IMR-90 (cell line): Measurements from ENCODE around the gene BMPER. TPM values are rescaled to one million over a fixed set of nuclear protein-coding genes. Genes with fewer than 3 reads are reported as not detected.

Experiments used
- ATAC-seq: fragments of 200-7000 bp; cut with Tn5 transposase; 2 replicates; pipeline ENCODE4 v1.9.1; 2020; ENCODE audit warnings: low read depth, mild to moderate bottlenecking, moderate library complexity
- BruUV-seq: library from RNA; stranded (reverse); fragments of 400-500 nt; replicated peaks from 2 replicates; lab custom pipeline; 2021; lab: Mats Ljungman, UMichigan
- CTCF ChIA-PET: fragments of 300-600 bp; formaldehyde crosslinking; extraction: SDS; loops from one replicate; lab custom pipeline; 2021; ENCODE audit warnings: antibody characterized with exemption; lab: Yijun Ruan, JAX
- POLR2A ChIA-PET: fragments of 300-600 bp; sonication (Branson Sonifier 250); formaldehyde crosslinking; loops from one replicate; lab custom pipeline; 2022; ENCODE audit warnings: antibody characterized with exemption; ENCODE audit not compliant: unreplicated experiment; lab: Charles Lee
- DNase-seq: peaks from one replicate; pipeline ENCODE4 v3.0.0; 2013
- H2AFZ ChIP-seq: replicated peaks from 2 replicates; pipeline ENCODE3; 2013; ENCODE audit warnings: low read length, mild to moderate bottlenecking; ENCODE audit not compliant: poor library complexity
- H2AK5ac ChIP-seq: 2 replicates; pipeline ENCODE4 v1.6.1; 2013; ENCODE audit warnings: low read depth, low read length, inconsistent platforms
- H2AK9ac ChIP-seq: replicated peaks from 2 replicates; pipeline ENCODE3; 2013; ENCODE audit warnings: mild to moderate bottlenecking, low read depth, low read length, moderate library complexity; ENCODE audit not compliant: poor library complexity
- H2BK120ac ChIP-seq: 2 replicates; pipeline ENCODE4 v1.6.1; 2013; ENCODE audit warnings: low read depth, low read length, inconsistent platforms
- H2BK15ac ChIP-seq: 3 replicates; pipeline ENCODE4 v1.6.1; 2013; ENCODE audit warnings: low read depth, low read length, inconsistent platforms
- H2BK20ac ChIP-seq: 2 replicates; pipeline ENCODE4 v1.6.1; 2013; ENCODE audit warnings: low read depth, mild to moderate bottlenecking, inconsistent platforms, low read length, moderate library complexity
- H2BK5ac ChIP-seq: 2 replicates; pipeline ENCODE4 v1.6.1; 2013; ENCODE audit warnings: mild to moderate bottlenecking, low read depth, low read length, inconsistent platforms; ENCODE audit not compliant: poor library complexity, severe bottlenecking
- H3K14ac ChIP-seq: replicated peaks from 2 replicates; pipeline ENCODE4 v1.6.1; 2013; ENCODE audit warnings: low read depth, low read length, inconsistent platforms
- H3K18ac ChIP-seq: 2 replicates; pipeline ENCODE4 v1.6.1; 2013; ENCODE audit warnings: low read depth, low read length, control low read depth
- H3K23ac ChIP-seq: 2 replicates; pipeline ENCODE4 v1.6.1; 2013; ENCODE audit warnings: low read depth, low read length, inconsistent platforms
- H3K27ac ChIP-seq: 2 replicates; pipeline ENCODE4 v1.5.1; 2013; ENCODE audit warnings: mild to moderate bottlenecking, control low read depth, low read length; ENCODE audit not compliant: insufficient read depth
- H3K27me3 ChIP-seq: 2 replicates; pipeline ENCODE4 v1.6.1; 2013; ENCODE audit warnings: low read length; ENCODE audit not compliant: control insufficient read depth, insufficient read depth
- H3K36me3 ChIP-seq: 2 replicates; pipeline ENCODE4 v1.6.1; 2013; ENCODE audit warnings: low read length, mixed read lengths; ENCODE audit not compliant: control insufficient read depth, insufficient read depth
- H3K4ac ChIP-seq: 2 replicates; pipeline ENCODE4 v1.6.1; 2013; ENCODE audit warnings: low read depth, low read length, inconsistent platforms
- H3K4me1 ChIP-seq: 2 replicates; pipeline ENCODE4 v1.6.1; 2013; ENCODE audit warnings: low read length, mixed read lengths; ENCODE audit not compliant: control insufficient read depth, insufficient read depth
- H3K4me2 ChIP-seq: 2 replicates; pipeline ENCODE4 v1.6.1; 2013; ENCODE audit warnings: low read depth, mild to moderate bottlenecking, control low read depth, low read length, moderate library complexity
- H3K4me3 ChIP-seq: 2 replicates; pipeline ENCODE4 v1.5.1; 2013; ENCODE audit warnings: low read depth, mild to moderate bottlenecking, control low read depth, low read length, moderate library complexity; ENCODE audit not compliant: insufficient read depth
- H3K56ac ChIP-seq: 2 replicates; pipeline ENCODE4 v1.6.1; 2013; ENCODE audit warnings: low read length, inconsistent platforms; ENCODE audit not compliant: insufficient read depth; ENCODE audit errors: extremely low read depth
- H3K79me1 ChIP-seq, 2 experiments: 2 replicates each; pipeline ENCODE4 v1.6.1; 2013; ENCODE audit warnings: low read length in 2 of 2, inconsistent platforms in 1 of 2, low read depth in 1 of 2
- H3K9ac ChIP-seq: 2 replicates; pipeline ENCODE4 v1.6.1; 2013; ENCODE audit warnings: low read depth, low read length, control low read depth
- H3K9me1 ChIP-seq: 2 replicates; pipeline ENCODE4 v1.6.1; 2013; ENCODE audit warnings: low read length, inconsistent platforms; ENCODE audit not compliant: insufficient read depth
- H3K9me3 ChIP-seq: 2 replicates; pipeline ENCODE4 v1.6.1; 2013; ENCODE audit warnings: low read length; ENCODE audit not compliant: control insufficient read depth, insufficient read depth
- H4K20me1 ChIP-seq: 2 replicates; pipeline ENCODE4 v1.6.1; 2013; ENCODE audit warnings: low read length, inconsistent platforms; ENCODE audit not compliant: insufficient read depth
- H4K5ac ChIP-seq: 2 replicates; pipeline ENCODE4 v1.6.1; 2013; ENCODE audit warnings: mild to moderate bottlenecking, low read depth, low read length, control low read depth
- H4K8ac ChIP-seq, 2 experiments: 2 replicates each; pipeline ENCODE4 v1.6.1; 2013; ENCODE audit warnings: low read depth in 2 of 2, low read length in 2 of 2, control low read depth in 1 of 2, inconsistent platforms in 1 of 2
- H4K91ac ChIP-seq: 2 replicates; pipeline ENCODE4 v1.6.1; 2013; ENCODE audit warnings: low read depth, low read length, inconsistent platforms; ENCODE audit not compliant: insufficient read depth
- BHLHE40 ChIP-seq: fragments of 150-350 bp; IDR thresholded peaks from 2 replicates; pipeline ENCODE4 v1.6.1; 2016; ENCODE audit warnings: mild to moderate bottlenecking, low read depth, low read length
- CHD1 ChIP-seq: IDR thresholded peaks from 2 replicates; pipeline ENCODE4 v1.6.1; 2012; ENCODE audit warnings: low read depth, low read length, improper control_type of control experiment
- FOS ChIP-seq: fragments of 150-350 bp; IDR thresholded peaks from 2 replicates; pipeline ENCODE4 v1.6.1; 2016; ENCODE audit warnings: low read depth, low read length
- MAFK ChIP-seq: IDR thresholded peaks from 2 replicates; pipeline ENCODE4 v1.6.1; 2012; ENCODE audit warnings: low read depth, low read length, improper control_type of control experiment
- MXI1 ChIP-seq: IDR thresholded peaks from 2 replicates; pipeline ENCODE4 v1.6.1; 2012; ENCODE audit warnings: low read depth, mild to moderate bottlenecking, low read length, moderate library complexity, borderline replicate concordance
- NFE2L2 ChIP-seq: fragments of 150-350 bp; IDR thresholded peaks from 2 replicates; pipeline ENCODE4 v1.6.1; 2016; ENCODE audit warnings: low read depth, mild to moderate bottlenecking, low read length
- POLR2A ChIP-seq: IDR thresholded peaks from 2 replicates; pipeline ENCODE4 v1.6.1; 2012; ENCODE audit warnings: mild to moderate bottlenecking, low read depth, low read length
- RAD21 ChIP-seq: IDR thresholded peaks from 2 replicates; pipeline ENCODE4 v1.6.1; 2012; ENCODE audit warnings: low read length, improper control_type of control experiment
- RFX5 ChIP-seq: IDR thresholded peaks from 2 replicates; pipeline ENCODE4 v1.8.0; 2012; ENCODE audit warnings: low read depth, mild to moderate bottlenecking, low read length, moderate library complexity
- WGBS, 2 experiments: methylation state at CpG; one replicate each; pipeline versions ENCODE4 v1.1.5 to v1.1.7; 2013; ENCODE audit warnings: missing lambda C conversion rate in 2 of 2; ENCODE audit not compliant: insufficient read length in 1 of 2; ENCODE audit errors: extremely low coverage in 2 of 2; 5-methylcytosine and 5-hydroxymethylcytosine counted together
- dilution Hi-C: fragments of 300-500 bp; cut with HindIII; formaldehyde crosslinking; loops from one replicate; pipeline ENCODE4 v1.14.3; 2018; ENCODE audit warnings: low sequenced_read_pairs; ENCODE audit not compliant: unreplicated experiment
- in situ Hi-C: fragments of 300-500 bp; cut with MboI; formaldehyde crosslinking; loops from 3 replicates; pipeline ENCODE4 v1.14.3; 2019; ENCODE audit warnings: low sequenced_read_pairs, inconsistent platforms, mixed read lengths
- intact Hi-C: fragments of 100-400 bp; cut with micrococcal nuclease; formaldehyde crosslinking; loops from 2 replicates; pipeline ENCODE4 v1.10.0; 2022
- polyA plus RNA-seq, 3 experiments: library from polyadenylated mRNA; depleted of rRNA; stranded (reverse); fragments of >200 nt; gene quantifications; 2 replicates each; pipeline ENCODE4 v1.2.3, GENCODE V29; 2012; ENCODE audit warnings: low replicate concordance in 1 of 3
- total RNA-seq: library from RNA; depleted of rRNA; stranded (reverse); fragments of >200 nt; gene quantifications from 2 replicates; pipeline ENCODE4 v1.2.3, GENCODE V29; 2012
- TF ChIP-seq, protein P1 (sequence below): fragments of 150-350 bp; IDR thresholded peaks from 2 replicates; pipeline ENCODE4 v1.6.1; 2017; ENCODE audit warnings: mild to moderate bottlenecking, antibody characterized with exemption, low read length, low read depth
- TF ChIP-seq, protein P2 (sequence below): conservative IDR thresholded peaks from 2 replicates; pipeline ENCODE4 v1.5.1; 2012; ENCODE audit warnings: mild to moderate bottlenecking, low read depth, low read length, improper control_type of control experiment

Gene BMPER
- total and polyA plus RNA-seq, 2 of the 4 experiments (the other 2 are of a cell fraction): 6.2 to 7.9 TPM

DNA sequence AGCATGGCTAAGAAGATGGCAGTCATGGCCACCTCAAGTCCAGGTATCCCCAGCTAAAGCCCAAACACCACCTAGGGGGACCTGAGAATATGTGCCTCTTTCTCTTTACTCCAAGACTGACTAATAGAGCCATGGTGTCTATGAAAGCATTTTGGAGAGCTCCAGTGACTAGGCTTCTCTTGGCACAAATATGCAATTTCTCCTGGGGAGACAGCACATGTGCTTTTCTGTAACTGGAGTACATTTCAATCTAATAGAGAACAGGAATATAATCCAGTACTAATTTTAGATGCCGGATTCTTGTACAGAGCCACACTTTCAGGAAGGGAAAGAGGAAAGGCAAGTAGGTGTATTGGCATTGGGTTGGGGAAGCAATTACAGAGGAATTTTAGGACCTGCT lies 260.1 kb downstream of the BMPER start:
- Histone ChIP-seq H2AFZ (no peak overlapping the region), H3K36me3 (no peaks in the 10 kb centered on the region), H3K9me1 (peaks cover 2% of the 10 kb centered on the region; the same call in 1 of the 2 replicates), H2AK9ac (no peak overlapping the region), H3K4me3 (no peak overlapping the region), H3K27ac (no peak overlapping the region), H2BK120ac (peak overlapping the region; percentile 64; the same call in 1 of the 2 replicates), H2AK5ac (no peak overlapping the region; the same call in 1 of the 2 replicates), H3K4me2 (no peak overlapping the region), H4K20me1 (no peaks in the 10 kb centered on the region), H3K56ac (no peak overlapping the region), H3K9ac (no peak overlapping the region), H3K79me1 (no peaks in the 10 kb centered on the region), H3K23ac (no peak overlapping the region), H4K91ac (no peak overlapping the region; the same call in 1 of the 2 replicates), H3K9me3 (0 out of 2 replicates have a peak, but pooled peaks cover 2% of the 10 kb centered on the region), H3K14ac (no peak overlapping the region), H4K5ac (no peak overlapping the region), H3K4ac (no peak overlapping the region), H3K4me1 (peaks cover 4% of the 10 kb centered on the region), H2BK20ac (no peak overlapping the region), H2BK5ac (no peak overlapping the region), H3K27me3 (no peaks in the 10 kb centered on the region), H2BK15ac (no peak overlapping the region; the same call in 2 of the 3 replicates), H3K18ac (no peak overlapping the region), H4K8ac (no peak overlapping the region)
- ChIA-PET POLR2A (no interaction called here), CTCF (interaction anchor here (1.0 to 1.5 kb wide), 2 partner anchors 11 to 31 kb away, joined by 3 read pairs; no protein-coding TSS in a partner anchor)
- TF ChIP-seq NFE2L2: no peak
- TF ChIP-seq, protein P1, sequence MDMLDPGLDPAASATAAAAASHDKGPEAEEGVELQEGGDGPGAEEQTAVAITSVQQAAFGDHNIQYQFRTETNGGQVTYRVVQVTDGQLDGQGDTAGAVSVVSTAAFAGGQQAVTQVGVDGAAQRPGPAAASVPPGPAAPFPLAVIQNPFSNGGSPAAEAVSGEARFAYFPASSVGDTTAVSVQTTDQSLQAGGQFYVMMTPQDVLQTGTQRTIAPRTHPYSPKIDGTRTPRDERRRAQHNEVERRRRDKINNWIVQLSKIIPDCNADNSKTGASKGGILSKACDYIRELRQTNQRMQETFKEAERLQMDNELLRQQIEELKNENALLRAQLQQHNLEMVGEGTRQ: no peak
- TF ChIP-seq RAD21: no peak
- TF ChIP-seq MAFK: no peak
- no peak for TF ChIP-seq FOS
- no peak for TF ChIP-seq RFX5
- TF ChIP-seq MXI1: no peak
- TF ChIP-seq CHD1: no peak
- TF ChIP-seq POLR2A: no peak
- TF ChIP-seq, protein P2, sequence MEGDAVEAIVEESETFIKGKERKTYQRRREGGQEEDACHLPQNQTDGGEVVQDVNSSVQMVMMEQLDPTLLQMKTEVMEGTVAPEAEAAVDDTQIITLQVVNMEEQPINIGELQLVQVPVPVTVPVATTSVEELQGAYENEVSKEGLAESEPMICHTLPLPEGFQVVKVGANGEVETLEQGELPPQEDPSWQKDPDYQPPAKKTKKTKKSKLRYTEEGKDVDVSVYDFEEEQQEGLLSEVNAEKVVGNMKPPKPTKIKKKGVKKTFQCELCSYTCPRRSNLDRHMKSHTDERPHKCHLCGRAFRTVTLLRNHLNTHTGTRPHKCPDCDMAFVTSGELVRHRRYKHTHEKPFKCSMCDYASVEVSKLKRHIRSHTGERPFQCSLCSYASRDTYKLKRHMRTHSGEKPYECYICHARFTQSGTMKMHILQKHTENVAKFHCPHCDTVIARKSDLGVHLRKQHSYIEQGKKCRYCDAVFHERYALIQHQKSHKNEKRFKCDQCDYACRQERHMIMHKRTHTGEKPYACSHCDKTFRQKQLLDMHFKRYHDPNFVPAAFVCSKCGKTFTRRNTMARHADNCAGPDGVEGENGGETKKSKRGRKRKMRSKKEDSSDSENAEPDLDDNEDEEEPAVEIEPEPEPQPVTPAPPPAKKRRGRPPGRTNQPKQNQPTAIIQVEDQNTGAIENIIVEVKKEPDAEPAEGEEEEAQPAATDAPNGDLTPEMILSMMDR: no peak
- no peak for TF ChIP-seq BHLHE40
- in situ Hi-C loops (loop anchor here (25.0 kb wide), 1 partner anchor 928 kb away; no protein-coding TSS in a partner anchor), dilution Hi-C loops (no loop called here), intact Hi-C loops (loop anchor here (5.0 to 10.0 kb wide), 4 partner anchors 231 to 923 kb away; no protein-coding TSS in a partner anchor)
- ATAC-seq (no peak), DNase-seq (peak; percentile 32)
- no TSS peak for BruUV-seq
- WGBS, 2 experiments: no CpG with 5 or more reads among the region's 1 CpG
